Measurements from ENCODE around the gene CDH15. TPM values are rescaled to one million over a fixed set of nuclear protein-coding genes. Genes with fewer than 3 reads are reported as not detected.

The CDH15 gene
- total and polyA plus RNA-seq, 2 experiments from 2014 or later, result 0.06 TPM; not detected in 1

DNA sequence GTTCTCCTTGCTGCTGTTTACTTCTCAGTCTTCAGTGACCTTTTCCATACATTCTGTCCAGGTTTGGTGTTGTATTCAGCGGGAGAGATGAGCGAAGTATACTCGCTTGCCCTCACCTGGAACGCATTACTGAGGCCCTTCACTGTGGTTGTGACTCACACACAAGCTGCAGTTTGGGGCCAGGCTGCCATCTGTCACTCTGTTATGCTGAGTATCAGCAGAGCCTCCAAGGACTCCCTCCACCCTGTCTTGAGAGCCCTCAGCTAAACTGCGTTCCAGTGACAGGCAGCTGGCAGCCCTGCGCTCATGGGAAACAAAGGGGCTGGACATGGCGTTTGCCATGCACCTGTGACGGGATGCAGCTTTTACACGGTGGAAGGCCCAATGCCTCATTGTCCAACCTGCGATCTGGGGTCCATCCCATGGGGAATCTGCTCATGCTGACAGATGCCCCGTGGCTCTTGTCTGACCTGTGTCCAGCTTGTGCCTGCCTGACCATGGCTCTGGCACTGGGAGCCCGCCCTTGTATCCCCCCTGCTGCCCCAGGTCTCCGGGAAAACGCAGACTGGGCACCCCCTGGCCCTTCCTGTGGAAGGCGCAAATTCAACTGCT lies 39.5 kb downstream of the CDH15 start:
- TF ChIP-seq EZH2 (IDR thresholded peaks at IDR 0.05; ENCODE audit: insufficient read depth, poor library complexity, severe bottlenecking) (no peak), EZH2phosphoT487 (IDR thresholded peaks at IDR 0.05; ENCODE audit: insufficient read depth, low read depth) (no peak)

DNA sequence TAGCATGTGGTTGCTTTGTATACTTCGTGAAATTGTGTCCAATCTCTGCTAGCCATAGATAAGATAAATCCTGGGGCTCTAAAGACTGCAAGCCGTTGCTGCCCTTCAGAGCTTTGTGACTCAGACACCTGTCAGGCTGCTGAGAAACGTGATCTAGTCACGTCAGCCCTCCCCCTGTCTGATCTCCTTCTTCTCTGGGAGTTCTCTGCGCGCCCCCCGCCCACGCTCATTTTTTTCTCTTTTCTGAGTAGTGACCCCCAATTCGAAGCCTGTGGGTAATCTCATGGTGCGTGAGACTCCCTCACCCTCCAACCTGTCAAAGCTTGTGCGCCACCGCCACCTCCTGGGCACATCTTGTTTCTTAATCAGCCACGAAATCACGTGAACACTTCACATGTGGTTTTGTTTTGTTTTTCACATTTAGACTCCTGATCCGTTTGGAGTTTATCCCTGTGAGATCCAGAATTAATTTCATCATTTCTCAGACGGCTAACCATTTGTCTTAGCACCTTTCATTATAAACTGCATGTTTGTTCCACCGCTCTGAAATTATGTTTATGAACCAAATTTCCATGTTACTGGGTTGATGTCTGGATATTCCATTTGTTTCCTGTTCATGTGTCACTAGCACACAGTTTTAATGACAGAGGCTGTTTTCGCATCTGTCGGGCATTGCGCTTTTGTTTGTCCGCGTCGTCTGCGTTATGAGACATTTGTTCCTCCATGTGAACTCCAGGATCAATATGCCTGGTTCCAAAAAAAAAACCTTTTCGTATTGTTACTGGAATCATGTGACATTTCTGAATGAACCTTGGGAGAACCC lies 45.0 kb downstream of the CDH15 start:
- no peak for TF ChIP-seq EZH2 (IDR thresholded peaks at IDR 0.05; ENCODE audit: insufficient read depth, poor library complexity, severe bottlenecking)
- no peak for TF ChIP-seq EZH2phosphoT487 (IDR thresholded peaks at IDR 0.05; ENCODE audit: insufficient read depth, low read depth)
- in situ Hi-C loops (cut with MboI), result no loop called here
- peak; percentile 90 for DNase-seq
- Histone ChIP-seq H3K79me2 (ENCODE audit: insufficient read depth) (peaks cover 44% of the 10 kb centered on the region), H3K4me1 (ENCODE audit: insufficient read depth) (peaks cover 9% of the 10 kb centered on the region; the same call in 1 of the 2 replicates), H3K36me3 (ENCODE audit: low read depth) (0 out of 2 replicates have a peak, but pooled peaks cover 5% of the 10 kb centered on the region), H2AFZ (peak overlapping the region; percentile 93), H3F3A (ENCODE audit: insufficient read depth) (peaks cover 12% of the 10 kb centered on the region; the same call in 1 of the 2 replicates), H3K4me3 (peak overlapping the region; percentile 89), H4K20me1 (ENCODE audit: insufficient read depth) (no peaks in the 10 kb centered on the region), H3K9ac (peak overlapping the region; percentile 97), H3K4me2 (ENCODE audit: unreplicated experiment) (peak overlapping the region; percentile 99), H3K9me3 (ENCODE audit: low read depth) (no peaks in the 10 kb centered on the region), H3K9me2 (ENCODE audit: insufficient read depth) (no peaks in the 10 kb centered on the region), H3K27me3 (replicated peaks; ENCODE audit: insufficient read depth) (no peaks in the 10 kb centered on the region), H3K27ac (peak overlapping the region; percentile 91)
- 1 to 3% methylated on average over 25 of the region's 25 CpGs for WGBS, 2 experiments (ENCODE audit: low coverage in 1 of 2, low lambda C conversion rate in 2 of 2, missing lambda C conversion rate in 2 of 2)

More for the DNA sequence above, 39.5 kb downstream of the CDH15 start:
- in situ Hi-C loops (cut with MboI), result no loop called here
- 17 to 20% methylated on average over 14 to 15 of the region's 15 CpGs for WGBS, 2 experiments (ENCODE audit: low coverage in 1 of 2, low lambda C conversion rate in 2 of 2, missing lambda C conversion rate in 2 of 2)
- H3K4me1 ChIP-seq (ENCODE audit: insufficient read depth), result peaks cover 2% of the 10 kb centered on the region; the same call in 1 of the 2 replicates
- H3K4me2 ChIP-seq (ENCODE audit: unreplicated experiment), result no peak overlapping the region
- DNase-seq, result peak; percentile 66
- H3K27ac ChIP-seq, result no peak overlapping the region
- H3F3A ChIP-seq (ENCODE audit: insufficient read depth), result 0 out of 2 replicates have a peak, but pooled peaks cover 1% of the 10 kb centered on the region
- H3K36me3 ChIP-seq (ENCODE audit: low read depth), result no peaks in the 10 kb centered on the region
- no peak overlapping the region for H2AFZ ChIP-seq
- H3K4me3 ChIP-seq, result no peak overlapping the region
- H3K27me3 ChIP-seq (replicated peaks; ENCODE audit: insufficient read depth), result 0 out of 2 replicates have a peak, but pooled peaks cover 6% of the 10 kb centered on the region
- H3K79me2 ChIP-seq (ENCODE audit: insufficient read depth), result no peaks in the 10 kb centered on the region
- H3K9ac ChIP-seq, result no peak overlapping the region
- no peaks in the 10 kb centered on the region for H4K20me1 ChIP-seq (ENCODE audit: insufficient read depth)
- no peaks in the 10 kb centered on the region for H3K9me3 ChIP-seq (ENCODE audit: low read depth)
- H3K9me2 ChIP-seq (ENCODE audit: insufficient read depth), result no peaks in the 10 kb centered on the region

DNA sequence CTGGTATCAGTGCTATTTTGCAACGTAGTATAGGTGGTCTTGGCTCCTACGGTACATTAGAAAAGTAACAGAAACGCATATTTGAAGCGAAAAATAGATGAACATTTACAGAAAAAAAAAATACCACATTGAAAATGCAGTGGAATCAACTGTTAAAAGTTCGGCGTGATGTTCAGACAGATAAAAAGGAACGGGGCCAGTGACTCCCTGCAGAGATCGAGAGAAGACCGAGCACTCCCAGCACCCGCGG lies 45.5 kb downstream of the CDH15 start:
- Histone ChIP-seq H3K4me1 (ENCODE audit: insufficient read depth) (peaks cover 9% of the 10 kb centered on the region; the same call in 1 of the 2 replicates), H3K27me3 (replicated peaks; ENCODE audit: insufficient read depth) (no peaks in the 10 kb centered on the region), H3K4me2 (ENCODE audit: unreplicated experiment) (peak overlapping the region; percentile 99), H2AFZ (peak overlapping the region; percentile 93), H3K9me2 (ENCODE audit: insufficient read depth) (no peaks in the 10 kb centered on the region), H3F3A (ENCODE audit: insufficient read depth) (peaks cover 12% of the 10 kb centered on the region; the same call in 1 of the 2 replicates), H4K20me1 (ENCODE audit: insufficient read depth) (no peaks in the 10 kb centered on the region), H3K36me3 (ENCODE audit: low read depth) (0 out of 2 replicates have a peak, but pooled peaks cover 9% of the 10 kb centered on the region), H3K9me3 (ENCODE audit: low read depth) (no peaks in the 10 kb centered on the region), H3K4me3 (peak overlapping the region; percentile 89), H3K9ac (peak overlapping the region; percentile 97), H3K27ac (peak overlapping the region; percentile 91), H3K79me2 (ENCODE audit: insufficient read depth) (peaks cover 44% of the 10 kb centered on the region)
- no peak for DNase-seq
- 2% methylated on average over 11 of the region's 11 CpGs for WGBS, 2 experiments (ENCODE audit: low coverage in 1 of 2, low lambda C conversion rate in 2 of 2, missing lambda C conversion rate in 2 of 2)
- TF ChIP-seq EZH2phosphoT487 (IDR thresholded peaks at IDR 0.05; ENCODE audit: insufficient read depth, low read depth) (no peak), EZH2 (IDR thresholded peaks at IDR 0.05; ENCODE audit: insufficient read depth, poor library complexity, severe bottlenecking) (no peak)
- in situ Hi-C loops (cut with MboI), result no loop called here

DNA sequence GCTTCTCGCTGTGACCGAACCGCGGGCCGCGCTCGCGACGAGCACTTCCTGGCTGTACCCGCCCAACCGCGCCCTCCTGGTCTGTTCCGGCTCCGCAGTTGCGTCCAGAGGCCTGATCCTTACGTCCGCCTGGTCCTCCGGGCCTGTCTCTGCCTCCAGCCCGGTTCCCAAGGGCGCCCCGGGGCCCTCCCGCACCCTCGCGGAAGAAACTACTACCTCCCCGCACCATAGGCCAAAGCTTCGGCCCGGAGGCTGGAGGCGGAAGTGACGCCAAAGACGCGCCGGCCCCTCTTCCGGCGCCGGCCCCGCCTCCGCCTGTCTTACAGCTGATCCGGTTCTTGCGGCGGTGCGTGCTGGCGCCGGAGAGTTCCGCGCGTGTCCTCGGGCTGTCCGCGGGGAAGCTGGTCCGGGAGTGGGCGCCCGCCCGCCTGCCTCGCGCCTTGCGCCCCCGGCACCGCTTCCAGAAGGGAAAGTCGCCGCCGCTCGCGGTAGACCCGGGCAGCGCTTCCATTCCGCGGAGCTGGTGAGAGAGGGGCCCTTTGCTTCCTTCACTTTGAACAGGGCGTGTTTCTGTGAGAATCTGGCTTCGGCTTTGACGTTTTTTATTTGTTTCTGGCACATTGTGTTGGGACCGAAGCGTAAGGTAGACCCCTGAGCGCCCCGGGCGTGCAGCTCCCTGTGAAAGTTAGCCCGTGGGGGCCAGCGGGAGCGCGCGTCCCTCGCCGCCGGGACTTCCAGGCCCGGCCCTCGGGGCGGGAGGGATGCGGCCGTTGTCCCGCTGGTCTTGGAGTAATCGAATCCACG lies 46.0 kb downstream of the CDH15 start, which contains the start of gene ZNF778:
Gene ZNF778, plus strand, starts transcription at position 316 of the 804 bp plus-strand sequence. CDS start 3,425 bp downstream, outside the sequence.
- Histone ChIP-seq H2AFZ (peak within 1 kb of the TSS; percentile 93), H3K4me2 (ENCODE audit: unreplicated experiment) (peak within 1 kb of the TSS; percentile 99), H3K27ac (peak within 1 kb of the TSS; percentile 91), H3K9me2 (ENCODE audit: insufficient read depth) (no peaks in the 10 kb centered on the region), H3K27me3 (replicated peaks; ENCODE audit: insufficient read depth) (no peaks in the 10 kb centered on the region), H3K4me3 (peak within 1 kb of the TSS; percentile 89), H3F3A (ENCODE audit: insufficient read depth) (peaks cover 12% of the 10 kb centered on the region; the same call in 1 of the 2 replicates), H3K9ac (peak within 1 kb of the TSS; percentile 97), H3K9me3 (ENCODE audit: low read depth) (no peaks in the 10 kb centered on the region), H3K4me1 (ENCODE audit: insufficient read depth) (peaks cover 9% of the 10 kb centered on the region; the same call in 1 of the 2 replicates), H4K20me1 (ENCODE audit: insufficient read depth) (no peaks in the 10 kb centered on the region), H3K79me2 (ENCODE audit: insufficient read depth) (peaks cover 44% of the 10 kb centered on the region), H3K36me3 (ENCODE audit: low read depth) (peaks cover 15% of the 10 kb centered on the region; the same call in 1 of the 2 replicates)
- TF ChIP-seq EZH2 (IDR thresholded peaks at IDR 0.05; ENCODE audit: insufficient read depth, poor library complexity, severe bottlenecking) (no peak), EZH2phosphoT487 (IDR thresholded peaks at IDR 0.05; ENCODE audit: insufficient read depth, low read depth) (no peak)
- WGBS, 2 experiments (ENCODE audit: low coverage in 1 of 2, low lambda C conversion rate in 2 of 2, missing lambda C conversion rate in 2 of 2), result 0 to 1% methylated on average over 74 to 83 of the region's 91 CpGs
- peak; percentile 94 for DNase-seq
- in situ Hi-C loops (cut with MboI), result no loop called here
